ENCODE data around the gene TUBA4A.
"Not testable (repeated sequence)": the region's sequence is repeated elsewhere in the genome, so short reads cannot be mapped to it uniquely, and the experiment has no call there.

TUBA4A gene

GRCh38 chr2:219253753-219254589, at the start of gene TUBA4A:
Gene TUBA4A (minus strand): TSS chr2:219253918. CDS start chr2:219253858, 60 bp downstream.
- peak; percentile 93 for DNase-seq (ENCODE audit: low read depth)

GRCh38 chr2:219302412-219302968, 48.8 kb upstream of the TUBA4A start:
- DNase-seq (ENCODE audit: low read depth) = no peak

GRCh38 chr2:219300022-219300421, 46.3 kb upstream of the TUBA4A start:
- DNase-seq (ENCODE audit: low read depth) = no peak

- DNase-seq (ENCODE audit: low read depth) = no peak
Observed at GRCh38 chr2:219299372-219299760, 45.6 kb upstream of the TUBA4A start.

GRCh38 chr2:219298759-219299371, 45.1 kb upstream of the TUBA4A start:
- peak; percentile 81 for DNase-seq (ENCODE audit: low read depth)

- no peak for DNase-seq (ENCODE audit: low read depth)
Observed at GRCh38 chr2:219297766-219298456, 44.2 kb upstream of the TUBA4A start.

GRCh38 chr2:219296631-219297391, 43.1 kb upstream of the TUBA4A start:
- DNase-seq (ENCODE audit: low read depth) = no peak

- no peak for DNase-seq (ENCODE audit: low read depth)
Observed at GRCh38 chr2:219296142-219296541, 42.4 kb upstream of the TUBA4A start.

- peak; percentile 86 for DNase-seq (ENCODE audit: low read depth)
Observed at GRCh38 chr2:219294356-219295351, 40.9 kb upstream of the TUBA4A start.

GRCh38 chr2:219293736-219294231, 40.1 kb upstream of the TUBA4A start:
- DNase-seq (ENCODE audit: low read depth) = no peak

GRCh38 chr2:219292616-219293015, 38.9 kb upstream of the TUBA4A start:
- DNase-seq (ENCODE audit: low read depth) = no peak

- DNase-seq (ENCODE audit: low read depth) = no peak
Observed at GRCh38 chr2:219291910-219292490, 38.3 kb upstream of the TUBA4A start.

- no peak for DNase-seq (ENCODE audit: low read depth)
Observed at GRCh38 chr2:219291394-219291793, 37.7 kb upstream of the TUBA4A start.

GRCh38 chr2:219290381-219291171, 36.9 kb upstream of the TUBA4A start:
- DNase-seq (ENCODE audit: low read depth) = no peak

- no peak for DNase-seq (ENCODE audit: low read depth)
Observed at GRCh38 chr2:219289537-219290361, 36.0 kb upstream of the TUBA4A start.

- no peak for DNase-seq (ENCODE audit: low read depth)
Observed at GRCh38 chr2:219289195-219289536, 35.4 kb upstream of the TUBA4A start.

GRCh38 chr2:219287580-219288265, 34.0 kb upstream of the TUBA4A start:
- no peak for DNase-seq (ENCODE audit: low read depth)

- not testable (repeated sequence) for DNase-seq (ENCODE audit: low read depth)
Observed at GRCh38 chr2:219287116-219287440, 33.4 kb upstream of the TUBA4A start.
